ENCODE measurements around the gene PCNX3. TPM values are rescaled to one million over a fixed set of nuclear protein-coding genes. Genes with fewer than 3 reads are reported as not detected.

The PCNX3 gene
- total and polyA plus RNA-seq, 10 of the 15 experiments (the other 5 are each of a cell fraction or from before 2014, with no cell fraction given) = 0.03 to 46.6 (median 8.4) TPM

GRCh38 chr11:65662799-65663638 lies 47.4 kb downstream of the PCNX3 start, which contains the start of gene RELA (continued):
- peak; percentile 85 for TF ChIP-seq NKRF (conservative IDR thresholded peaks at IDR 0.05)
- no peak for TF ChIP-seq RBBP5 (conservative IDR thresholded peaks at IDR 0.05)
- TF ChIP-seq KDM1A (IDR thresholded peaks at IDR 0.05; ENCODE audit: borderline replicate concordance) = no peak
- TF ChIP-seq, protein P1, sequence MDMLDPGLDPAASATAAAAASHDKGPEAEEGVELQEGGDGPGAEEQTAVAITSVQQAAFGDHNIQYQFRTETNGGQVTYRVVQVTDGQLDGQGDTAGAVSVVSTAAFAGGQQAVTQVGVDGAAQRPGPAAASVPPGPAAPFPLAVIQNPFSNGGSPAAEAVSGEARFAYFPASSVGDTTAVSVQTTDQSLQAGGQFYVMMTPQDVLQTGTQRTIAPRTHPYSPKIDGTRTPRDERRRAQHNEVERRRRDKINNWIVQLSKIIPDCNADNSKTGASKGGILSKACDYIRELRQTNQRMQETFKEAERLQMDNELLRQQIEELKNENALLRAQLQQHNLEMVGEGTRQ (IDR thresholded peaks at IDR 0.05; ENCODE audit: borderline replicate concordance, low read depth, low read length) = no peak
- no peak for TF ChIP-seq CUX1 (IDR thresholded peaks at IDR 0.05; ENCODE audit: insufficient replicate concordance, low read depth, low read length)
- 0 out of 4 replicates have a peak, but pooled peaks of 1 of the 2 experiments have one; percentile 38 for TF ChIP-seq SRF (IDR thresholded peaks at IDR 0.05; ENCODE audit: low read depth in 2 of 2, low read length in 2 of 2)
- TF ChIP-seq ASH2L (IDR thresholded peaks at IDR 0.05; ENCODE audit: borderline replicate concordance, low read depth) = no peak
- peak; percentile 52; the same call in 1 of the 2 replicates for TF ChIP-seq SMARCA5 (IDR thresholded peaks at IDR 0.05)
- peak; percentile 5 for TF ChIP-seq BCL3 (IDR thresholded peaks at IDR 0.05; ENCODE audit: borderline replicate concordance, insufficient read depth, low read depth, low read length, poor library complexity, severe bottlenecking)
- no peak for TF ChIP-seq HDAC2 (IDR thresholded peaks at IDR 0.05)
- peak; percentile 70 for TF ChIP-seq YY1 (IDR thresholded peaks at IDR 0.05; ENCODE audit: low read depth, low read length)
- peak; percentile 27; the same call in 1 of the 2 replicates for TF ChIP-seq NFYB (IDR thresholded peaks at IDR 0.05; ENCODE audit: insufficient read depth, low read depth, low read length)
- TF ChIP-seq USF1 (IDR thresholded peaks at IDR 0.05; ENCODE audit: borderline replicate concordance, extremely low read length, insufficient read depth, low read depth, low read length) = no peak
- peak; percentile 41 for TF ChIP-seq CREM (IDR thresholded peaks at IDR 0.05; ENCODE audit: low read depth)
- no peak for TF ChIP-seq PAX8 (IDR thresholded peaks at IDR 0.05)
- peak; percentile 66; the same call in 1 of the 2 replicates for TF ChIP-seq ZNF207 (IDR thresholded peaks at IDR 0.05; ENCODE audit: borderline replicate concordance)
- peak; percentile 88 for TF ChIP-seq POLR2AphosphoS5 (IDR thresholded peaks at IDR 0.05; ENCODE audit: low read length)
- TF ChIP-seq WRNIP1 (IDR thresholded peaks at IDR 0.05; ENCODE audit: borderline replicate concordance, low read depth, low read length) = no peak
- TF ChIP-seq IRF4 (IDR thresholded peaks at IDR 0.05; ENCODE audit: low read depth, low read length) = no peak
